ENCODE measurements around the gene RNU4-1.
"Not testable (repeated sequence)": the region's sequence is repeated elsewhere in the genome, so short reads cannot be mapped to it uniquely, and the experiment has no call there.

Gene RNU4-1

GRCh38 chr12:120335447-120335846, 42.4 kb upstream of the RNU4-1 start:
- DNase-seq (ENCODE audit: low spot score), result not testable (repeated sequence)

GRCh38 chr12:120332523-120332922, 39.5 kb upstream of the RNU4-1 start:
- no peaks in the 10 kb centered on the region for H3K9me3 ChIP-seq (ENCODE audit: severe bottlenecking)
- no peak for TF ChIP-seq CTCF (IDR thresholded peaks at IDR 0.05; ENCODE audit: poor library complexity, severe bottlenecking)
- no peak for DNase-seq (ENCODE audit: low spot score)
- no peak overlapping the region for H3K27ac ChIP-seq (ENCODE audit: poor library complexity, severe bottlenecking)
- no peaks in the 10 kb centered on the region for H3K27me3 ChIP-seq (ENCODE audit: insufficient read depth, poor library complexity, severe bottlenecking)
- H3K4me1 ChIP-seq (ENCODE audit: insufficient read depth, poor library complexity, severe bottlenecking), result no peaks in the 10 kb centered on the region
- no peak for ATAC-seq (ENCODE audit: low read depth)
- no peaks in the 10 kb centered on the region for H3K36me3 ChIP-seq (ENCODE audit: low read depth)
- H3K4me3 ChIP-seq (ENCODE audit: severe bottlenecking), result no peak overlapping the region

More at GRCh38 chr12:120335447-120335846, 42.4 kb upstream of the RNU4-1 start:
- not testable (repeated sequence) for H3K9me3 ChIP-seq (ENCODE audit: severe bottlenecking); ATAC-seq (ENCODE audit: low read depth); H3K27me3 ChIP-seq (ENCODE audit: insufficient read depth, poor library complexity, severe bottlenecking); H3K4me3 ChIP-seq (ENCODE audit: severe bottlenecking); H3K36me3 ChIP-seq (ENCODE audit: low read depth); H3K4me1 ChIP-seq (ENCODE audit: insufficient read depth, poor library complexity, severe bottlenecking); H3K27ac ChIP-seq (ENCODE audit: poor library complexity, severe bottlenecking)
- TF ChIP-seq CTCF (IDR thresholded peaks at IDR 0.05; ENCODE audit: poor library complexity, severe bottlenecking), result peak; percentile 73

- no peaks in the 10 kb centered on the region for H3K9me3 ChIP-seq (ENCODE audit: severe bottlenecking)
- ATAC-seq (ENCODE audit: low read depth), result no peak
- no peak overlapping the region for H3K27ac ChIP-seq (ENCODE audit: poor library complexity, severe bottlenecking)
Measured at GRCh38 chr12:120332041-120332440, 39.0 kb upstream of the RNU4-1 start.

GRCh38 chr12:120331390-120331789, 38.4 kb upstream of the RNU4-1 start:
- no peaks in the 10 kb centered on the region for H3K4me1 ChIP-seq (ENCODE audit: insufficient read depth, poor library complexity, severe bottlenecking)
- no peak for DNase-seq (ENCODE audit: low spot score)
- no peaks in the 10 kb centered on the region for H3K9me3 ChIP-seq (ENCODE audit: severe bottlenecking)
- no peaks in the 10 kb centered on the region for H3K36me3 ChIP-seq (ENCODE audit: low read depth)
- no peak overlapping the region for H3K4me3 ChIP-seq (ENCODE audit: severe bottlenecking)
- ATAC-seq (ENCODE audit: low read depth), result no peak
- no peak overlapping the region for H3K27ac ChIP-seq (ENCODE audit: poor library complexity, severe bottlenecking)
- no peak for TF ChIP-seq CTCF (IDR thresholded peaks at IDR 0.05; ENCODE audit: poor library complexity, severe bottlenecking)
- H3K27me3 ChIP-seq (ENCODE audit: insufficient read depth, poor library complexity, severe bottlenecking), result no peaks in the 10 kb centered on the region

More at GRCh38 chr12:120332041-120332440, 39.0 kb upstream of the RNU4-1 start:
- no peak for DNase-seq (ENCODE audit: low spot score)
- Histone ChIP-seq H3K36me3 (ENCODE audit: low read depth) (no peaks in the 10 kb centered on the region), H3K27me3 (ENCODE audit: insufficient read depth, poor library complexity, severe bottlenecking) (no peaks in the 10 kb centered on the region), H3K4me1 (ENCODE audit: insufficient read depth, poor library complexity, severe bottlenecking) (no peaks in the 10 kb centered on the region), H3K4me3 (ENCODE audit: severe bottlenecking) (no peak overlapping the region)
- TF ChIP-seq CTCF (IDR thresholded peaks at IDR 0.05; ENCODE audit: poor library complexity, severe bottlenecking), result no peak

- H3K9me3 ChIP-seq (ENCODE audit: severe bottlenecking), result no peaks in the 10 kb centered on the region
- DNase-seq (ENCODE audit: low spot score) (no peak), ATAC-seq (ENCODE audit: low read depth) (no peak)
- H3K27me3 ChIP-seq (ENCODE audit: insufficient read depth, poor library complexity, severe bottlenecking), result no peaks in the 10 kb centered on the region
- H3K4me3 ChIP-seq (ENCODE audit: severe bottlenecking), result no peak overlapping the region
- H3K36me3 ChIP-seq (ENCODE audit: low read depth), result no peaks in the 10 kb centered on the region
- H3K4me1 ChIP-seq (ENCODE audit: insufficient read depth, poor library complexity, severe bottlenecking), result no peaks in the 10 kb centered on the region
- no peak for TF ChIP-seq CTCF (IDR thresholded peaks at IDR 0.05; ENCODE audit: poor library complexity, severe bottlenecking)
- no peak overlapping the region for H3K27ac ChIP-seq (ENCODE audit: poor library complexity, severe bottlenecking)
Measured at GRCh38 chr12:120328228-120328627, 35.2 kb upstream of the RNU4-1 start.
